ENCODE results near the gene KDM4C.

DNA sequence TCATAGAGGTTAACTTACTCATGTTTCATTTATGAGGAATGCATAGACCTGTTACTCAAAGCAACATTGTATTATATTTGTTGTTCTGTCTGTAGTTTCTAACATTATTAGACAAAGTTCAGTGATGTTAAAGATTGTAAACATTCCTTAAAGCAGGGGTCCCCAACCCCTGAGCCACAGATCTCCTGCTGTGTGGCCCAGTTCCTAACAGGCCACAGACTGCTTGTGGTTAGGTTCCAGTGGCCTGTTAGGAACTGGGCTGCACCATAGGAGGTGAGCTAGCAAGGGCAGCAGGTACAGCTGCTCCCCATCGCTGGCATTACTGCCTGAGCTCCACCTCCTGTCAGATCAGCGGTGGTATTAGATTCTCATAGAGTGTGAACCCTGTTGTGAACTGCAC lies 181.1 kb downstream of the KDM4C start:
- TF ChIP-seq, protein P1, sequence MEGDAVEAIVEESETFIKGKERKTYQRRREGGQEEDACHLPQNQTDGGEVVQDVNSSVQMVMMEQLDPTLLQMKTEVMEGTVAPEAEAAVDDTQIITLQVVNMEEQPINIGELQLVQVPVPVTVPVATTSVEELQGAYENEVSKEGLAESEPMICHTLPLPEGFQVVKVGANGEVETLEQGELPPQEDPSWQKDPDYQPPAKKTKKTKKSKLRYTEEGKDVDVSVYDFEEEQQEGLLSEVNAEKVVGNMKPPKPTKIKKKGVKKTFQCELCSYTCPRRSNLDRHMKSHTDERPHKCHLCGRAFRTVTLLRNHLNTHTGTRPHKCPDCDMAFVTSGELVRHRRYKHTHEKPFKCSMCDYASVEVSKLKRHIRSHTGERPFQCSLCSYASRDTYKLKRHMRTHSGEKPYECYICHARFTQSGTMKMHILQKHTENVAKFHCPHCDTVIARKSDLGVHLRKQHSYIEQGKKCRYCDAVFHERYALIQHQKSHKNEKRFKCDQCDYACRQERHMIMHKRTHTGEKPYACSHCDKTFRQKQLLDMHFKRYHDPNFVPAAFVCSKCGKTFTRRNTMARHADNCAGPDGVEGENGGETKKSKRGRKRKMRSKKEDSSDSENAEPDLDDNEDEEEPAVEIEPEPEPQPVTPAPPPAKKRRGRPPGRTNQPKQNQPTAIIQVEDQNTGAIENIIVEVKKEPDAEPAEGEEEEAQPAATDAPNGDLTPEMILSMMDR (IDR thresholded peaks at IDR 0.05) = no peak
- no peak for TF ChIP-seq EP300 (IDR thresholded peaks at IDR 0.05)

Measured in sigmoid colon (tissue), 4 donors.